ENCODE data around the gene FOXA1. TPM values are rescaled to one million over a fixed set of nuclear protein-coding genes. Genes with fewer than 3 reads are reported as not detected.

The FOXA1 gene
- total and polyA plus RNA-seq, 4 donors = 14.3 to 67.2 (median 23.6) TPM

GRCh38 chr14:37625597-37626595 is 30.8 kb upstream of the FOXA1 start:
- TF ChIP-seq CTCF (IDR thresholded peaks at IDR 0.05; ENCODE audit: control extremely low read depth, extremely low read depth) = no peak
- Histone ChIP-seq H3K27me3 (ENCODE audit: control insufficient read depth in 3 of 3, insufficient read depth in 3 of 3, low read length in 2 of 3) (peaks cover 0 to 4% (median 0%) of the 10 kb centered on the region in 3 donors), H3K9ac (ENCODE audit: insufficient read depth in 1 of 2, low read length in 2 of 2) (no peak overlapping the region), H3K4me3 (no peak overlapping the region), H3K9me3 (ENCODE audit: control insufficient read depth in 4 of 4, insufficient read depth in 3 of 4, low read length in 3 of 4) (peaks cover 0 to 5% (median 3%) of the 10 kb centered on the region in 4 donors), H3K36me3 (ENCODE audit: control insufficient read depth in 4 of 4, insufficient read depth in 4 of 4, low read length in 4 of 4) (no peaks in the 10 kb centered on the region), H3K27ac (ENCODE audit: low read depth in 1 of 2, low read length in 1 of 2) (no peak overlapping the region), H3K4me1 (ENCODE audit: control insufficient read depth in 5 of 5, insufficient read depth in 5 of 5, low read length in 5 of 5) (peaks cover 0 to 3% (median 0%) of the 10 kb centered on the region in 5 donors)
- 79 to 81% methylated on average over 9 of the region's 9 CpGs for WGBS, 2 donors
- DNase-seq = no peak
- no peak for ATAC-seq (ENCODE audit: insufficient read depth, low FRiP score)

DNA sequence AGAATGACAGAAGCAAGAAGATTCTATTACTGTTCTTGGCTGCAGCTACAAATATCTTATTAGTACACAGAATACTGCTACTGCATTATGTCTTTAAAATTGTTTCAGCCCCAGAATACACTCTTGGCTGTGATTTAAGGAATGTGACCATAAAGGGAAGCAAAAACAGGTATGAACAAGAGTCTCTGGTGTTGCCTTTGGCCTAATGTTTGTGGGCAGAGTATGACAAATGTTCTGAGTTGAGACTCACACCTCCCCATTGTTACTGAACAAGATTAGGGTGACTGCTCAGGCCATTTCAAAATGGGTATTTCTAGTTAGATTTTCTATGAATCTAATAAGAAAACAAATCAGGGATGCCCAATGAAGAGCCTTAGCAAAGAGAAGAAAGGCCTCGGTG is 28.9 kb upstream of the FOXA1 start:
- H3K9ac ChIP-seq (ENCODE audit: insufficient read depth in 1 of 2, low read length in 2 of 2) = no peak overlapping the region
- peaks cover 0 to 4% (median 0%) of the 10 kb centered on the region in 4 donors for H3K9me3 ChIP-seq (ENCODE audit: control insufficient read depth in 4 of 4, insufficient read depth in 3 of 4, low read length in 3 of 4)
- H3K4me1 ChIP-seq (ENCODE audit: control insufficient read depth in 5 of 5, insufficient read depth in 5 of 5, low read length in 5 of 5) = peaks cover 0 to 3% (median 0%) of the 10 kb centered on the region in 5 donors
- peaks cover 0 to 4% (median 0%) of the 10 kb centered on the region in 3 donors for H3K27me3 ChIP-seq (ENCODE audit: control insufficient read depth in 3 of 3, insufficient read depth in 3 of 3, low read length in 2 of 3)
- no peak overlapping the region for H3K4me3 ChIP-seq
- no peak for TF ChIP-seq CTCF (IDR thresholded peaks at IDR 0.05; ENCODE audit: control extremely low read depth, extremely low read depth)
- H3K36me3 ChIP-seq (ENCODE audit: control insufficient read depth in 4 of 4, insufficient read depth in 4 of 4, low read length in 4 of 4) = no peaks in the 10 kb centered on the region
- WGBS, 2 donors = 92 to 96% methylated on average over 1 of the region's 1 CpG
- no peak for DNase-seq
- no peak for ATAC-seq (ENCODE audit: insufficient read depth, low FRiP score)
- no peak overlapping the region for H3K27ac ChIP-seq (ENCODE audit: low read depth in 1 of 2, low read length in 1 of 2)

- H3K27me3 ChIP-seq (ENCODE audit: control insufficient read depth in 3 of 3, insufficient read depth in 3 of 3, low read length in 2 of 3) = peaks cover 0 to 4% (median 0%) of the 10 kb centered on the region in 3 donors
- H3K9ac ChIP-seq (ENCODE audit: insufficient read depth in 1 of 2, low read length in 2 of 2) = no peak overlapping the region
- WGBS, 2 donors = 67 to 78% methylated on average over 1 of the region's 1 CpG
- no peaks in the 10 kb centered on the region for H3K36me3 ChIP-seq (ENCODE audit: control insufficient read depth in 4 of 4, insufficient read depth in 4 of 4, low read length in 4 of 4)
- H3K4me3 ChIP-seq = no peak overlapping the region
- H3K4me1 ChIP-seq (ENCODE audit: control insufficient read depth in 5 of 5, insufficient read depth in 5 of 5, low read length in 5 of 5) = peaks cover 0 to 3% (median 0%) of the 10 kb centered on the region in 5 donors
- no peak overlapping the region for H3K27ac ChIP-seq (ENCODE audit: low read depth in 1 of 2, low read length in 1 of 2)
- peaks cover 0 to 4% (median 0%) of the 10 kb centered on the region in 4 donors for H3K9me3 ChIP-seq (ENCODE audit: control insufficient read depth in 4 of 4, insufficient read depth in 3 of 4, low read length in 3 of 4)
- no peak for ATAC-seq (ENCODE audit: insufficient read depth, low FRiP score)
- peak; percentile 39 to 53 (median 49) for DNase-seq
- TF ChIP-seq CTCF (IDR thresholded peaks at IDR 0.05; ENCODE audit: control extremely low read depth, extremely low read depth) = no peak
These were observed 28.4 kb upstream of the FOXA1 start for GRCh38 chr14:37623426-37623951.

Measured in lung (tissue), 12 donors.